GM12878 (cell line): ENCODE data around the gene FXYD3. TPM values are rescaled to one million over a fixed set of nuclear protein-coding genes. Genes with fewer than 3 reads are reported as not detected.

Experiments
- HSF1 ChIP-seq: fragments of 150-350 bp; IDR thresholded peaks from 2 replicates; pipeline ENCODE4 v1.6.1; 2014; ENCODE audit warnings: mild to moderate bottlenecking, low read depth, low read length
- NKRF ChIP-seq: fragments of 450-650 bp; conservative IDR thresholded peaks from 2 replicates; pipeline ENCODE4 v1.6.1; 2017; ENCODE audit warnings: mild to moderate bottlenecking, moderate library complexity
- NR2F1 ChIP-seq: fragments of 450-650 bp; conservative IDR thresholded peaks from 2 replicates; pipeline ENCODE4 v1.6.1; 2017; ENCODE audit warnings: mild to moderate bottlenecking
- PRDM15 ChIP-seq: fragments of 450-650 bp; formaldehyde crosslinking; IDR thresholded peaks from 2 replicates; pipeline ENCODE4 v1.4.0; 2020; ENCODE audit warnings: mild to moderate bottlenecking, moderate library complexity
- RB1 ChIP-seq: fragments of 450-650 bp; formaldehyde crosslinking; IDR thresholded peaks from 2 replicates; pipeline ENCODE4 v1.6.1; 2017; ENCODE audit warnings: mild to moderate bottlenecking, borderline replicate concordance
- SMAD1 ChIP-seq: fragments of 450-650 bp; IDR thresholded peaks from 2 replicates; pipeline ENCODE4 v1.6.1; 2018; ENCODE audit warnings: mild to moderate bottlenecking, low read depth; ENCODE audit not compliant: partially characterized antibody
- ZBTB11 ChIP-seq: fragments of 450-650 bp; formaldehyde crosslinking; IDR thresholded peaks from 2 replicates; pipeline ENCODE4 v1.5.0; 2022; ENCODE audit warnings: mild to moderate bottlenecking, missing genetic modification characterization
- ZNF217 ChIP-seq: fragments of 450-650 bp; IDR thresholded peaks from 2 replicates; pipeline ENCODE4 v1.6.1; 2017; ENCODE audit warnings: antibody characterized with exemption, mild to moderate bottlenecking
- polyA plus RNA-seq, 11 experiments: library from polyadenylated mRNA; depleted of rRNA in 4 of 11; unstranded in 6 of 11; stranded (reverse) in 5 of 11; fragments of >200 nt; fragmentation: Nextera tagmentation in 4 of 11; fragmentation: Illumina TruSeq in 1 of 11; extraction: Ambion mirVana in 4 of 11; extraction: Trizol in 1 of 11; gene quantifications; 1 replicate in 1 of 11; 2 replicates in 10 of 11; pipeline versions ENCODE4 v1.2.1 to v1.2.3, GENCODE V29; 2011 to 2016; ENCODE audit warnings: inconsistent platforms in 2 of 11, missing spikeins in 2 of 11, low read depth in 1 of 11
- total RNA-seq, 4 experiments: library from RNA; depleted of rRNA in 3 of 4; stranded (reverse); fragments of >200 nt in 3 of 4; fragmentation: Illumina TruSeq in 1 of 4; extraction: Trizol in 1 of 4; gene quantifications; 2 replicates each; pipeline versions ENCODE4 v1.2.1 to v1.2.3, GENCODE V29; 2013 to 2021

Gene FXYD3
- total and polyA plus RNA-seq, 10 of the 15 experiments (the other 5 are each of a cell fraction or from before 2014, with no cell fraction given), result 0.09 to 0.44 TPM; not detected in 8

- TF ChIP-seq SMAD1 (no peak), NR2F1 (no peak), HSF1 (no peak), ZNF217 (no peak), NKRF (no peak), RB1 (no peak), ZBTB11 (CRISPR knock-in tag) (no peak), PRDM15 (CRISPR knock-in tag) (no peak)
These were observed 42.1 kb upstream of the FXYD3 start (continued) for GRCh38 chr19:35073516-35073915.
